ENCODE data around the gene ANKRD18A.

GRCh38 chr9:38656896-38657295 is 36.5 kb upstream of the ANKRD18A start:
- TF ChIP-seq ZNF777 (CRISPR knock-in tag; IDR thresholded peaks at IDR 0.05) (no peak), CBX2 (IDR thresholded peaks at IDR 0.05; ENCODE audit: low read depth, low read length) (no peak), CBX2 (CRISPR knock-in tag; IDR thresholded peaks at IDR 0.05; ENCODE audit: low read depth) (no peak), SETDB1 (CRISPR knock-in tag; IDR thresholded peaks at IDR 0.05; ENCODE audit: borderline replicate concordance) (no peak), STAG1 (CRISPR knock-in tag; IDR thresholded peaks at IDR 0.05) (no peak), POLR2A (IDR thresholded peaks at IDR 0.05; ENCODE audit: insufficient read depth in 1 of 2, low read depth in 2 of 2, low read length in 2 of 2) (no peak), ELF1 (CRISPR knock-in tag; IDR thresholded peaks at IDR 0.05) (no peak), IRF1 (CRISPR knock-in tag; IDR thresholded peaks at IDR 0.05; ENCODE audit: low read depth) (no peak), REL (CRISPR knock-in tag; conservative IDR thresholded peaks at IDR 0.05) (no peak), FIP1L1 (IDR thresholded peaks at IDR 0.05; ENCODE audit: borderline replicate concordance, insufficient read depth, low read depth, low read length) (no peak), RAD51 (IDR thresholded peaks at IDR 0.05; ENCODE audit: borderline replicate concordance) (no peak)
- TF ChIP-seq, protein P1, sequence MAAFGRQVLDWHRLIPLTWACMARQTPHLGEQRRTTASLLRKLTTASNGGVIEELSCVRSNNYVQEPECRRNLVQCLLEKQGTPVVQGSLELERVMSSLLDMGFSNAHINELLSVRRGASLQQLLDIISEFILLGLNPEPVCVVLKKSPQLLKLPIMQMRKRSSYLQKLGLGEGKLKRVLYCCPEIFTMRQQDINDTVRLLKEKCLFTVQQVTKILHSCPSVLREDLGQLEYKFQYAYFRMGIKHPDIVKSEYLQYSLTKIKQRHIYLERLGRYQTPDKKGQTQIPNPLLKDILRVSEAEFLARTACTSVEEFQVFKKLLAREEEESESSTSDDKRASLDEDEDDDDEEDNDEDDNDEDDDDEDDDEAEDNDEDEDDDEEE (CRISPR knock-in tag; IDR thresholded peaks at IDR 0.05): no peak
- TF ChIP-seq, protein P2, sequence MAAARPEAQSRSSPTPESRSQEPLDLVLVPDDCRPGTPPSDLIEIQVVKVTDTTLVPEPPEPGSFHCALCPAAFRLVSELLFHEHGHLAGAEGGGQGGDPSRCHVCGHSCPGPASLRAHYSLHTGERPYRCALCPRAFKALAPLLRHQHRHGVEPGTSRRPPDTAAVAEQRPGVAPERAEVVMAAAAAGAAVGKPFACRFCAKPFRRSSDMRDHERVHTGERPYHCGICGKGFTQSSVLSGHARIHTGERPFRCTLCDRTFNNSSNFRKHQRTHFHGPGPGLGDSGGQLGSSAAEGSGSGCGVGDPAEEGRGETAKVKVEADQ (CRISPR knock-in tag; IDR thresholded peaks at IDR 0.05; ENCODE audit: borderline replicate concordance): no peak
- TF ChIP-seq, protein P3, sequence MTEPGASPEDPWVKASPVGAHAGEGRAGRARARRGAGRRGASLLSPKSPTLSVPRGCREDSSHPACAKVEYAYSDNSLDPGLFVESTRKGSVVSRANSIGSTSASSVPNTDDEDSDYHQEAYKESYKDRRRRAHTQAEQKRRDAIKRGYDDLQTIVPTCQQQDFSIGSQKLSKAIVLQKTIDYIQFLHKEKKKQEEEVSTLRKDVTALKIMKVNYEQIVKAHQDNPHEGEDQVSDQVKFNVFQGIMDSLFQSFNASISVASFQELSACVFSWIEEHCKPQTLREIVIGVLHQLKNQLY (CRISPR knock-in tag; IDR thresholded peaks at IDR 0.05): no peak
- TF ChIP-seq, protein P4, sequence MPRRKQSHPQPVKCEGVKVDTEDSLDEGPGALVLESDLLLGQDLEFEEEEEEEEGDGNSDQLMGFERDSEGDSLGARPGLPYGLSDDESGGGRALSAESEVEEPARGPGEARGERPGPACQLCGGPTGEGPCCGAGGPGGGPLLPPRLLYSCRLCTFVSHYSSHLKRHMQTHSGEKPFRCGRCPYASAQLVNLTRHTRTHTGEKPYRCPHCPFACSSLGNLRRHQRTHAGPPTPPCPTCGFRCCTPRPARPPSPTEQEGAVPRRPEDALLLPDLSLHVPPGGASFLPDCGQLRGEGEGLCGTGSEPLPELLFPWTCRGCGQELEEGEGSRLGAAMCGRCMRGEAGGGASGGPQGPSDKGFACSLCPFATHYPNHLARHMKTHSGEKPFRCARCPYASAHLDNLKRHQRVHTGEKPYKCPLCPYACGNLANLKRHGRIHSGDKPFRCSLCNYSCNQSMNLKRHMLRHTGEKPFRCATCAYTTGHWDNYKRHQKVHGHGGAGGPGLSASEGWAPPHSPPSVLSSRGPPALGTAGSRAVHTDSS (CRISPR knock-in tag; conservative IDR thresholded peaks at IDR 0.05): no peak
